Glomerular visceral epithelial cell (primary cell): ENCODE results near the gene GJD3.

Experiments used
- DNase-seq: peaks from one replicate; pipeline ENCODE4 v3.0.0-alpha.2; 2016; ENCODE audit errors: extremely low spot score

The GJD3 gene

DNA sequence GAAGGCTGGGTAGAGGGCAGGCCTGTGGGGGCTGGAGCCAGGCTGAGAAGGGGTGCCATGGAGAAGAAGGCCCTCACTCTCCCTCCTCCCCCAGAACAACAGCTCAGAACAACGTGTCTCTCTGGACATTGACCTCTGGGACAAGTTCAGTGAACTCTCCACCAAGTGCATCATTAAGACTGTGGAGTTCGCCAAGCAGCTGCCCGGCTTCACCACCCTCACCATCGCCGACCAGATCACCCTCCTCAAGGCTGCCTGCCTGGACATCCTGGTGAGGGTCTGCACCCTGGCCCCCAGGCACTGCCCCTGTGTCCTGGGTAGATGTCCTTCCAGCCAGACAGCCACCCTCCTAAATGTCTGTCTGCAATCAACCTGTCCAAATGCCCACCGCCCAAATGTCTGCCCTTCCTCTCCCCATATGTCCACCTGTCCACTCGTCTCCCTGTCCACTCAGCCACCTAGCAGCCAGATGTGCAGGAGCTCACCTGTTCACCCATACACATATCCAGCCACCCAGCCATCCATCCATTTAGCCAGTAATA, 12.2 kb downstream of the GJD3 start:
- DNase-seq, result no peak

DNA sequence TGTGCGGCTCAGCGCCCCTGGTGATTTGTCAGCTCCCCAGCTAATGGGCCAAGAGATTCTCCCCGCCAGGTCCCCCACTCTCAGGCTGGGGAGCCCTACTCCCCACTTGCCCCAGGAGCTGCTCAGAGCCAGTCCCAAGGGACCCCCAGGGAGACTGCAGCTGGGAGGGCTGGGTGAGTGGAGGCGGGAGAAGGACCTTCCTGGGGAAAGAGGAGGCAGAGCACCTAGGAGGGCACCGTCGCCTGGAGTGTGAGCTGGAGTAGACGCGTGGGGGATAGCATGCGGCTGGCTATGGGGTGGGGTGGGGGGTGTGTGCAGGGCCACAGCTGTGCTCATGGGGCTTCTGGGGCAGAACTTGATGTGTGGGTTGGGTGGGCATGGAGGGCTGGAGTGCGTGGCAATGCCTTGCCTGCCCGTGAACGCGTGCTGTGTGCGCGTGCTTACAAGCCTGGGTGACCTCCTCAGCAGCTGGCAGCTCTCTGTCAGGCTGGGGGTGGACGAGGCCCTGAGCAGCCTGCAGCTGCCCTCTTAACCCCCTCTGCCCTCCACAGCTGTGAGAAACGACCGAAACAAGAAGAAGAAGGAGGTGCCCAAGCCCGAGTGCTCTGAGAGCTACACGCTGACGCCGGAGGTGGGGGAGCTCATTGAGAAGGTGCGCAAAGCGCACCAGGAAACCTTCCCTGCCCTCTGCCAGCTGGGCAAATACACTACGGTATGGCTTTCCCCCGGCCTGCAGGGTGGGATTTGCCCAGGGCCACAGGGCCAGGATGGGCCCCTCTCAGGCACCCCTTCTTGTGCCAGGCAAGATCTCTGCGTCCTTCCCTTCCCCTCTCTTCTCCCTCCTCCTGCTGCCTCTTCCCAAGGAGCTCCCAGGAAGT, 12.9 kb downstream of the GJD3 start:
- DNase-seq, result no peak

DNA sequence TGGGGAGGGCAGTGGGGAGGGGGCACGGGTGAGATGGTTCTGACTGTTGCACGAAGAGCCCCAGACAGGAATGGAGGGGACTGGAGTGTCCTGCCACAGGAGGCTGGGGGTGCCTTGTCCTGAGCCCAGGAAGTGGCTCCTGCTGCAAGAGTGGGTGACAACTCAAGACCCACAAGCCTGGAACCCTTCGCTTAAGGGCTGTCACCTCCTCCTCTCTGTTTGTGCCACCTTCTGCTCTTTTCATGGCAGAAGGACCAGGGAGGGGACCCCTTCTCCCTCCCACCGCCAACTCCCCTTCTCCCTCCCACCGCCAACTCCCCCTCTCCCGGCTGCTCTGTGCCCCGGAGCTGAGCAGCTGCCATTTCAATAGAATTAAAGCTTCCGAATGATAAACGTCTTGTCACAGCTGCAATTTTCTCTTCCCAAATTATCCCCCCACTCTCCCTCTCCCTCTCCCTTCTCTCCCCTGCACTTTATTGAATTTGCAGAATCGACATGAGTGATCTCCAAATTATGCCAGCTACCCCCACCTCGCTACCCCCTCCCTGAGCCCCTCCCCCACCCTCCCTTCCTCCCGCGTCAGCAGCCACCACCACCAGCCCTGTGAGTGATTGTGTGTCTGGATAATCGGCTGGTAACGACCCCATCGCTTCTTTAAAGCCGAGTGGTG, 13.7 kb downstream of the GJD3 start:
- no peak for DNase-seq

DNA sequence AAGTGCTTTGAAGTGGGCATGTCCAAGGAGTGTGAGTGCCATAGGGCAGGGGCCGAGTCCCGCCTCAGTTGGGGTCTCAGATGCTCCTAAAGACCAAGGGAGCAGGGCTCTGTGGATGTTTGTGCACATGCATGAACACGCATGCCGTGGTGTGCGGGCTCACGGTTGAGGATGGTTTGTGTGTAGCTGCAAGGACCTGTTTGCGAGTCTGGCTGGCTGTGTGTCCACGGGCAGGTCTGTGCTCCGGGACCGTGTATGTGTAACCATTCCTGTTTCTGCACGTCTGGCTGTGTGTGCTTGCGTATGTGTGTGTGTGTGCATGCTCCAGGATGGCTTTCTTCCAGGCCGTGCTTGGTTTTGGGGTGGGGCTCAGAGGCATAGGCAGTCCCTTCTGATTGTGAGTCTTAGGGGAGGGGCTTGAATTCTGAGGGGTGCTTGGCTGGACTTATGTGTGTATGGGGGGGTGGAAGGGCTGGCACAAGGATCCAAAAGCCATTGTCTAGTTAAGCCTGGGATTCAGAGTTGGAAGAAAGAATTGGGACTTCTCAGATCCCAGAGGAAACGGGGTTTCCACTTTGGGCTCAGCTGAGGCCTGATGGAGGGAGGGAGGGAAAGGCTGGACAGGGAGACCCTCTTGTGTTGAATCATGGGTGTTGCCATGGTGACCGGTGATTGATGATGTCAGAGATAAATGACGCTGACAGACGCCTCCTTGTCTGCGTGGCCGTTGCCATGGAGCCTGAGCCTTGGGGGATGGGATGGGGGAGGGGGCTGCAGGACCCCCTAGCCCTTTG, 14.4 kb downstream of the GJD3 start:
- DNase-seq, result no peak

DNA sequence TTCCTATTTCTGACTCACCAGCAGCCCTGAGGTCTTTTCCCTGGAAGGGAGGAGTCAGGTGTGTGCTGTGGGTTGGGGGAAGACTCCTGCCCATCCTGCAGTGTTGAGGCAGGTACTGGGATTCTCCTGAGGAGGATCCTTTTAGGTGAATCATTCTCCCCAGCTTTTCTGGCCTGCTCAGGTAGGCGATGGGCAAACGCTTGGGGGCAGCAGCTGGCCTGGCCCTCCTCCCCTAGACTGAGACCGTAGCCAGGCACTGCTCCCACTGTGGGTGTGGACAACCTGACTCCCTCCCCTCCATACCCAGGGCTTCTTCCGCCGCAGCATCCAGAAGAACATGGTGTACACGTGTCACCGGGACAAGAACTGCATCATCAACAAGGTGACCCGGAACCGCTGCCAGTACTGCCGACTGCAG, 15.1 kb downstream of the GJD3 start:
- DNase-seq, result no peak

DNA sequence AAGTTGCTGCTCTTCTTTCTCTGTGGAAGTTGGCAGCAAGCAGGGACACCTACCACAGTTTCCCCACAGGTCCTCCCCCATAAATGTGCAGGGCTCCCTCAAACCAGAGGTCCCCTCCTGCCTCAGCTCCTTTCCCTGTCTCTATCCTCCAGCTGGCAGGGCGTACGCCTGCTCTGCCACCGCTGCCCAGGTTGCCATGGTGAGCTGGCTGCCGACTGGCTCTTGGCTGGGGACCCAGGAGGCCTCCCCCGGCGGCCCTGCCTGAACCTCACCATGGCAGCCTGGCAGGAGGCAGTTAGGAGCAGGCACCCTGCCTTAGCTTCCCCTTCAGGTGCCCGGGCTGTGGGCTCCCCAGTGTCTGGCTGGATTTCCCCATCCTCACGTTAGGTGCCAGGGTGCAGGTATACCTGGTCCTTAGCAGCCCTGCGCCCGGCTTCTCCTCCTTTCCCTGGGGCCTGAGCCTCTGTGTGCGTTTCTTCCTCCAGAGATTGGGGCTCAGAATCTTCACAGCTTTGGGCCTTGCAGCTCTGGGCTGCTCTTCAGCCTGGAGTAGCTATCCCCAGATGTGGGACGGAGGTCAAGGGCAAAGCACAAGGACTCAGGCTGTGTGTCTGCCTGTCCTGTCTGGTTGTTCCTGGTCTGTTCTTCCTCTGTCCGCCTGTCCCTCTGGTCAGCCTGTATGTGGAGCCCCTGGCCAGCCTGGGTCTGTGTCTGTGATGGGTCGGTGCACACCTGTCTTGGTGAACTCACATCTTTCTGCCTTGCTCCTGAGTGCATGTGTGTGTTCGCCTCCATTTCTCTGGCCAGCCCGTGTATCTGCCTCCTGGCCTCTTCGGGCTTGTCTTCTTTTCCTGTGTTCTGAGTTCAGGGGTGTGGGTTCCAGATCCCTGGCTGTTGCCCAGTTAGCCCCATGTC, 15.7 kb downstream of the GJD3 start:
- DNase-seq, result no peak

DNA sequence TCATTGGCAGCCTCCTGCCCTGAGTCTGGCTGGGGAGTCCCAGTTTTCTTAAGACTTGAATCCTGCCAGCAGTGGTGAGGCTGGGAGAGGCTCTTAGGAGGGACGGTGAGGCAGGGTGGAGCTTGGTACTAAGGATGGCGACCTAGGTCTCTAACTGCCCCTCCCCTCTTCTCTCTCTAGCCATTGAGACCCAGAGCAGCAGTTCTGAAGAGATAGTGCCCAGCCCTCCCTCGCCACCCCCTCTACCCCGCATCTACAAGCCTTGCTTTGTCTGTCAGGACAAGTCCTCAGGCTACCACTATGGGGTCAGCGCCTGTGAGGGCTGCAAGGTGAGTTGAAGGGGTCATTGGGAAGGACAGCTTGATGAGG, 16.4 kb downstream of the GJD3 start:
- DNase-seq, result no peak

DNA sequence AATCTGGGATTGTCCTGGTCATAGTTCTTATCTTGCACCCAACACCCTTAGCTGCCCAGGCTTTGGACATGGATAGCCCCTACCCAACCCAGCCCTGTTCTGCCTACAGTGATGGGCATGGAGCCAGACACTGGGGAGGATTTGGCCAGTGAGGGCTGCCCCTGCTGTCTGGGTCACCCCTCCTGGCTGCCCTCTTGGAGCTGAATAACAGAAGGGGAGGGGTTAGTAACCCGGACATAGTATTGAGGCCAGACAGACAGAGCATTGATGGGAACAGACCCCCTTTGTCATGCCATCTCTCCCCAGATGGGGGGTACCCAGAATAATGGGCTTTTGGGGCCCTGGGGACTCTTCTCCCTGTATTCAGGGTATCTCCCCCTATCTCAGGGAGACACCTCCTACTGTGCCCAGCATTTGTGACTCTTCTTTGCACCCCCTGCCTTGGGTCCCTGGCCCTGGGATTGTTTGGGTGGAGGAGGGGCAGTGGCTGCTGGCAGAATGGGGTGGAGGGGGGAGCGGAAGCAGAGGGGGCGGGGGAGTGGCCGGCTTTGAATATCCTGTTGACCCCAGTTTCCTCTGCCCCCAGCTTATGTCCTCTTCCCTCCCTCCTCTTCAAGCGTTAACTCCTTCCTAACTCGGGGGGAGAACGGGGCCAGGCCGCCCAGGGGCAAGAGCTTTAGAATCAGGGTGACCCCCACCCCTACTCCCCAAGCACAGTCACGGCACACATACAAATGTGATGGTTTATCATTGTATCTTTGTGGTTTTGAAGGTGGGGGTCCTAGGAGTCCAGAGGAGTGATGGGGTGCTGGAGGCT, 17.0 kb downstream of the GJD3 start:
- DNase-seq, result no peak

DNA sequence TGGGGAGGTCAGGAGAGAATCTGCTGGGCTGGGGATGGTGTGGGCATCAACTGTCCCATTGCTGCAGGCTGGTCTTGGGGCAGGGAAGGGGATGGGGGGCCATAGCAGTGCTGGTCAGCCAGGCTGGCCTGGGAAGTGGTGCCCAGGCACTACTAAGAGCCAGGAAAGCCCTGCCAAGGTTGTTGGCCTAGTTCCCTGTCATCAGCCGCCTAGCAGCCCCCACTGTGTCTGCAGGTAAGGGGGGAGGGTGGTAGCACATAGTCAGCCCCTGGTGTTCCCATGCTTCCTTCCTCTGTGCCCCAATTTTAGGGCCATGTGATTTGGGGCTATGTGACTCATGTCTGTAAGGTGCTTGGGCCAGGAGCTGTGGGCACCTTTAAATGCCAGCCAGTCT, 17.8 kb downstream of the GJD3 start:
- DNase-seq, result no peak

DNA sequence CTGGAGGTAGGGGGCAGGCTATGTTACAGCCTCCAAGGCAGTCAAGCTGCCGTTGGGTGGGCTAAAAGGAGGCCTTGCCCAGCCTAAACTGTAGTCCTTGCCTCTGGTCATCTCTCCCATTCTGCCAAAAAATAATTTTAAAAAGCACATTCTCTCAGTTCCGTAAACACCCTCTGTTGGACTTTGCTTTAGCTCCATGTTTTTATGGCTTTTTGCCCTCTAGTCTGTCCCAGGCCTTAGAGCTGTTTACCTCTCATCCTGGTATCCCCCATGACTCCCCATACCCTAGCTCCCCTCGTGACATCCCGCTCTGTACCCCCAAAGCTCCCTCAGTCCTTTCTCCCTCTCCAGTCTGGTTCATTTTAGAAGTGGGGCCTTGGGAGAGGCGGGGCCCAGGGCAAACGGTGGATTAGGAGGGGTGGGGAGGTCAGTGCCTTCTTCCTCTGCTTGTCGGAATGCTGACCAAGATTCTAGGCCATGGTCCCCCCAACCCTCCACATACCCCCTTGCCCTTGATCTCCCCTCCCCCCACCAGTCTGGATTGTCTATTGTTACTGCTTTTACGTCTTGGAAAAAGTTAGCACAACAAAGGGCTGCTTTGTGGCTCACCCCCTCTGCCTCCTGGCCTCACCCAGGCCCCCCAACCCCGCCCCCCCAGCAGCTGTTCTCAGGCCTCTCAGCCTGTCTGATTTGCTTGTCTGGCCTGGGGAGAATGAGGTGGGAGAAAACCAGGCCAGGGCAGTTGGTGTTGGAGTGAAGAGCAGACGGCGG, 18.4 kb downstream of the GJD3 start:
- DNase-seq, result no peak

DNA sequence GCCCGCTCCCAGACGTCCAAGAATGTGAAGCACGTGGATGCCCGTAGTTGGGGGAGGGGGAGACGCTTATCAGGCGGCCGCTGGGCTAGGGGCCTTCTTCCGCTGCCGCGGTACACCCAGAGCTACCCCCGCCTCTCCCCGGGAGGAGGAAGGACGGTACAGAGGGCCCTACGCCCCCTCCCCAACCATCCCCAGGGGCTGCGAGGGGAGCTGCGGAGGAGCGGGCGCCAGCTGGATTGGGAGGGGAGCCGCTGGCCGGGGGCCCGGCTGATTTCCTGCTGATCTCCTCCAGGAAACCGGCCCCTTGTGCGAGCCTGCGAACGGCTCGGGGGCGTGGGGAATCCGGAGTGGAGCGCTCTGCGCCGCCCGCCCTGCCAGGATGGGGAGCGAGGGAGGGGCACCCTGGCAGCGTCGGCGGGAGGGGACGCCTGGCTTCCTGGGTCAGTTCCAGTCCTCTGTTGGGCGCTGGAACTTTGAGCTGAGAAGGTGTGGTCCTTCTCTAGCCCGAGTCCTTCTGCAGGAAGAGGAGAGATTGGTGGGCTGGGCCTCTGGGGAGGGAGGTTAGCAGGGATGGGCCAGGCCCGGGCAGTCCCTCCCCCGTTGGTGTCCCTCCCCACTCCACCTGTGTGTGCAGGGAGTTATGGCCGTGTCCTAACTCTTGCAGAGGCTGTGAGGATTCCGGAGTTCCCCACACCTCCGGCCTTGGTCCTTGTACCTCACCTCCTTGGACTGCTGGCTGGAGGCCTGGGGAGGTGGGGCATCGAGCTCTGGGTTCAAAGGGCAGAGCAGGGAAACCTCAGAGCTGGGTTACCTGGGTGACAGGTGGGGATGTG, 19.2 kb downstream of the GJD3 start:
- peak; percentile 73 for DNase-seq

DNA sequence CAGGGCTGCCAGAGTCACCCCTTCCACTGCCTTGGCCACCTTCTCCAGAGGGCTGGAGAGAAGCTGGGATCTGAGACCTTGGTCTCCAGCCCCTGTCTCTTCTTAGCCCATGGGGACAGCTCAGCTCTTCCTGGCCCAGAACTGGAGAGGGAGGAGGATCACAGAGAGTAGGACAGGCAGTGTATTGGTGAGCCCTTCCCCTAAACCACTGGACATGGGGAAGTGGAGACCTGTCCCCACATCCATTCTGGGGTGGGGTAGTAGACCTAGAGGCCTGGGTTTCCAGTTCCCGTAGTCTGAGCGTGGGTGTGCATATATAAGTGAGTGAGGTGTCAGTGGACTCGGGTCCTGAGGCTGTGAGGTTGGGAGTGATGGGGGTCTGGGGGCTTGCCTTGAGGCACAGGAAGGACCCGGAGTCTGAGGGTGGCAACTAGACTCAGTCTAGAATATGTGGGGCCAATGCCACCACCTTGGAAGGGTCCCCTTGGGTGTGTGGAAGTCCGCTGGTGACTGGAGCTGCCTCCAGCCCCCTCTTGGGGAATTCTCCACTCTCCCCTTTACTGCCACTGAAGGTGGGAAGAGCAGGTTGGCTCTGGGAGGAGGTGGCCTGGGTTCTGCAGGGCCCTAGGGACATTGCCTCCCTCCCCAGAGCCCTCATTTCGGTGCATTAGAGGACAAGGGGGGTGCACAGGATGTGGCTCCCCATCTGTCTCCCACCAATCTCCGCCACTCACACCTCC, 19.9 kb downstream of the GJD3 start:
- DNase-seq, result no peak

DNA sequence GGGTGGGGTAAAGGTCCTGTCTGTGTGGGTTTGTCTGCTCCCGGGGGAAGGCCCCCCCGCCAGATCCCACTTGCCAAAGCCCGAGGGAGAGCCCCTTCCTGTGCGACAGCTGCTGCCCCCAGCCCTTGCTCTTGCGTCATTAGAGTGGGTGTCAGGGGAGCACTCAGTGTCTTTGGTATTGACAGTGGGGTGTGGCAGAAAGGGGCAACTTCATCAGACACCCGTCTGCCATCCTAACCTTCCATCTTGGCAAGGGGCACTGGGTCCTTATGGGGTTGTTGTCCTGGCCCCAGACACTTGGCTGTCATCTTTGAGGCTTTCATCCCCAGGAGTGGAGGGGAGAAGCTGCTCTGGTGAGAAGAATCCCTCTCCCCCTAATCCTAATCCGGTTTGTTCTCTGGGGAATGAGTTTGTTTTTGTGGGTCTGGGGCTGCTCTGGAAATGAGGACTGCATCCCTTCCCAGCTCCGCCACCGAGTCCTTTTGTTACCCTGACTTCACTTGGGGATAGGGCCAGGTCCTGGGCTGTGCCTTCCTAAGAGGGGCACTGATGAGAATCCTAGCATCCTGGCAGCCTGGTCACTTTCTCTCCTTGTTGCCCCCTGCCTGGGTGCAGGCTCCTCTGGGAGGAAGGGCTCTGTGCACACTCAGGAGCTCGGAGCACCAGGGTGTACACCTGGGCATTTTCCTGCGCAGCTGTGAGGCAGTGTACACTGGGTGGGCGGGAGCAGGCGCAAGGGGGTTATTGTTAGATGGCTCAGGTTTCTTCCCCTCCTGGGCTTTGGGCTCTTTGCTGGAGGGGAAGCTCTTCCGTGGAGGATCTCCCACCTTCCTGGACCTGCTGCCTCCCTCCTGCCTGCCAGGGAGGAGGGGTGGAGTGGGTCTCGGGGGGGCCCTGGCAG, 21.1 kb downstream of the GJD3 start:
- no peak for DNase-seq

DNA sequence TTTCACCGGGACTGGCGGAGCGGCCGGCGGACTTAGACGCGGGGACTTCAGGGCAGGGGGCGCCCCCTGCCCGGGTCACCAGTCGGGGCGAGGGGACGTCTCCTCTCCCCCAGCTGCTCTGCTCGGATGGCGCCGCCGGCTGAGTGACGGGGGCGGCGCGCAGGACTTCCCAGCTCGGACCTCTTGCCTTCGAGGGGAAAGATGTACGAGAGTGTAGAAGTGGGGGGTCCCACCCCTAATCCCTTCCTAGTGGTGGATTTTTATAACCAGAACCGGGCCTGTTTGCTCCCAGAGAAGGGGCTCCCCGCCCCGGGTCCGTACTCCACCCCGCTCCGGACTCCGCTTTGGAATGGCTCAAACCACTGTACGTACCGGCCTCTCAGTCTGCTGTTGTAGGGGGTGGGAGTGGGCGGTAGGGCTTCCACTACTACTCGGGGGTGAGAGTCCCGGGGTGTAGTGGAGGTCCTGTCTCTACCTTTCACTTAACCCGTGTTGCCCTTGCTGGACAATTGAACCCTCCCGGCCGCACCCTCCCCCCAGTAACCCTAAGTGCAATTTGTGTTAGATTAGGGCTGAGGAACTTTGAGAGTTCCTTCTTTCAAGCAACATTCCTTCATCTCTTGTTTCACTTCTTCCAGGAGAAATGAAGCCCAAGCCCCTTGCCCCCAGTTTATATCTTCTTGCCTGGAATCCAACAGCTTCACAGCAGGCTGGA, 21.9 kb downstream of the GJD3 start:
- no peak for DNase-seq

DNA sequence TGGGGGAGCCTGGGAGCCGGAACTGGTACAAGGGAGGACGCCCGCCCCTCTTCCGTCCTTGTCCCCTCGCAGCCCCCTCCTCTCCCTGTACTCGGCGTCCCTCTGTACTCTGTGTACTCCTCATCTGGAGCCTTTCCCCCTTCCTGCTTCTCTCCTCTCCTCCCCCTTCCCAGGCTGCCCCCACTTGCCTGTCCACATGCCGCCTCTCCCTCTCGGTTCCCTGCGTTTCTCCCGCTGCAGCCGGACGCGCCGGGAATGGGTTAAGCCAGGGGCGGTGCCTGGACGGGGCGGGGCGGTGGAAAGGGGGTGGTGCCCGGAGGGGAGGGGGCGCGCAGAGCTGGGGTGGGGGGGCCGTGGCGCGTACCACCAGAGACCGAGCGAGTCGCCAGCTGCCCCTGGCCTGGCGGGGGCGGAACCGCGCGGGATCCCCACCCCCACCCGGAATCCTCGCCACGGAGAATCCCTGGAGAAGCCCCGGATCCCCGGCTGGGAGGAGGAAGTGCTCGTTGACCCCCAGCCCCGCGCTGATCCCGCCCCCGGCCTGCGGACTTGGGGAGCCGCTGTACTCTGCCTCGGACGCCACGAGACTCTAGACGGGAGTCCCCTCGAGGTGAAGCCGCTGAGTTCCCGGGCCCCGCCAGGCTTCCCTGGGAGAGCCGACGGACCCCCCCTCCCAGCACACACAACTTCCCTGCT, 22.6 kb downstream of the GJD3 start:
- DNase-seq, result peak; percentile 76
